Suppressor macrophage treated with lipopolysaccharide for 4 hours (primary cell): ENCODE results near the gene NFATC3.

Experiments used
- DNase-seq: peaks from one replicate; pipeline ENCODE4 v3.0.0-alpha.2; 2020

The NFATC3 gene

DNA sequence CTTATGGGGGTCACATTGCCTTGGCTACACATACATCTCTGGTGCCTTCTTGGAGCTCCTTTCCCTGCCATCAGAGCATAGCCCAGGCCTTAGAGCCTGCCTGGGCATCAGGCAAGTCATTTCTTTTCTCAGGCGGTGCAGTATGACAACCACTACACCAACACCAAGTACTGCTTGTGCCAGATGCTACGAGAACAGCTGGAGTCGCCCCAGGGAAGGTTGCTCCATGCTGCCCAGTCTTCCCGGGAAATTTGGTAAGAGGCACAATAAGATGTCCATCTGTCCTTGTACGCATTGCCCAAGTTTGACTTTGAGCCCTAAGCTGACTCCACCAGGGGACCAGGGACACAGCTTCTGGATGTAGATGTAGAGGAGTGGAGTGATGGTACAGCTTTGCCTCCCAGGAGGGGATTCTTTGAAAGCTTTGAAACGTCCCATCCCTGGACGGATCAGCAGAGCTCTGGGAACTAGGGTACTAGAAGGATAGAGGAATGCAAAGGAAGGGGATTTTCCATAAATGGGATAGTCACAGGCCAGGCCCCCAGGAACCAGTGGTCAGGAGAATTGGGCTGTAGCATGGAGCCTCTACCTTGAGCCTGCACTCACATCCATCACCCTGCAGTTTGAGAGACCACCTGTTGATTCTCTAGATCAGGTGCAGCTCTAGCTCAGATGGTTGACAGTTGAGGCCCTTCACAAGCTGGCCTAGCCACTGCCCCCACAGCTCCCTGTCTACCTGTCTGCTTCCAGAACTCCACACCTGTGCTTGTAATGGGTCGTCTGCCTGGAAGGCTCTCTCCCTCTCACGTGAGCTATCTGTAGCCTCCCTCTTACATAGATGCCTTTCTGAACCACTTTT is 11.0 kb upstream of the NFATC3 start:
- DNase-seq, result no peak

DNA sequence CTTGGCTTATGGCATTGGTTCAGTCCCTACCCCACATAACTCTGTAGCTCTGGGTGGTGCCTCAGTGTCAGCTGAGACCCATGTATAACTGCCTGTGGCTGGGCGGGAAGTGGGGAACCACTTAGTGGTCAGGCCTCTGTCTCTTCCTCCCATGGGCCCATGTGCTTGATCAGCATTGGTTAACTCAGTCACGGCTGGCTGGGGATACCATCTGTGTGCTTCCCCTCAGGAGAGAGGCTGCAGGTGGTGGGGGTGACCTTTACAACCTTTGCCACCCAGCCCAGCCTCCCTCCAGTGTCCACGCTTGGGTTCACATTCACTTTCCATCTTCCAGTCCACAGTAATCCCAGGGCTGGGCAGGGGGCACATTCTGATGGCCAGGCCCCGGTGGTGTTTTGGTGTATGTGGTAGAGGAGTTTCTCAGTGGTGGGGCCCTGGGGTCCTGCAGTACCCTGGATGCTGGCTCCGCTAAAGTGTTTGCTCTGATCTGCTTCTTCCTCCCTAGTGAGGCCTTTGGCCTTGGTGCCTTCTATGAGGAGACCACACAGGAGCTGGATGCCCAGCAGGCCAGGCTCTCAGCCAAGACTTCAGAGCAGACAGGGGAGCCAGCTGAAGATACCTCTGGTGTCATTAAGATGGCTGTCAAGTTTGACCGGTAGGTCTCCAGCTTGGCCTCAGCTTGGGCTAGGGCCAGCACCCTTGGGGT is 10.2 kb upstream of the NFATC3 start:
- no peak for DNase-seq

DNA sequence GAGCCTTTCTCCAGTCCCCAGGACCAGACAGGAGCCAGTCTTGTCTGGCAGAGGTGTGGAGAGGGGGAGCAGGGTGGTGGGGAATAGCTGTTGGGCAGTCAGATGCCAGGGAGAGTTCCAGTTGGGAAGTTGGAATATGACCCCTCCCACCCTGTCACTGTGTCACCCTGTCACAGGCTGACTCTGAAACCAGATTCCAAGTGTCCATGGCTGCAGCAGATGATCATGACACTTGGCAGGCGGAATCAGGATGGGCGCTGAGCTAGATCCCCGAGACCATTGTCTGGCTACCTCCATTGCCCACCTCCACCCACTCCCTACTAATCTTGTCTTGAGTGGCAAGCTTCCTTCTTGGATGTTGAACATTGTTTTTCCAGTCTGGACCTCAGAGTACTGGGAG is 9.2 kb upstream of the NFATC3 start:
- DNase-seq, result no peak

DNA sequence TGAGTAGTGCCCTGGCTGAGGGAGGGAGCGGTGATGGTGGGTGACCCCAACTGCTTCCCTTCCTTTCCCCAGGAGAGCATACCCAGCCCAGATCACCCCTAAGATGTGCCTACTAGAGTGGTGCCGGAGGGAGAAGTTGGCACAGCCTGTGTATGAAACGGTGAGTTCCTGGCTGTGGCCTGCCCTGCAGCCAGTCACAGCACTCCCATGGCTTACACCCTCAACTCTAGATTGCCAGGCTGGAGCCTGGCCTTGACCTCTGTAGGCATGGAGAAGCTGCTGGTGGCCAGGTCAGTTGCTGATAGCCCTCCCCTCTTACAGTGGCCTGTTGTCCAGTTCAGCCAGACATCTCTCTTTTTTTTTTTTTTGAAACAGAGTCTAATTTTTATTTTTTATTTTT is 8.6 kb upstream of the NFATC3 start:
- DNase-seq, result no peak

DNA sequence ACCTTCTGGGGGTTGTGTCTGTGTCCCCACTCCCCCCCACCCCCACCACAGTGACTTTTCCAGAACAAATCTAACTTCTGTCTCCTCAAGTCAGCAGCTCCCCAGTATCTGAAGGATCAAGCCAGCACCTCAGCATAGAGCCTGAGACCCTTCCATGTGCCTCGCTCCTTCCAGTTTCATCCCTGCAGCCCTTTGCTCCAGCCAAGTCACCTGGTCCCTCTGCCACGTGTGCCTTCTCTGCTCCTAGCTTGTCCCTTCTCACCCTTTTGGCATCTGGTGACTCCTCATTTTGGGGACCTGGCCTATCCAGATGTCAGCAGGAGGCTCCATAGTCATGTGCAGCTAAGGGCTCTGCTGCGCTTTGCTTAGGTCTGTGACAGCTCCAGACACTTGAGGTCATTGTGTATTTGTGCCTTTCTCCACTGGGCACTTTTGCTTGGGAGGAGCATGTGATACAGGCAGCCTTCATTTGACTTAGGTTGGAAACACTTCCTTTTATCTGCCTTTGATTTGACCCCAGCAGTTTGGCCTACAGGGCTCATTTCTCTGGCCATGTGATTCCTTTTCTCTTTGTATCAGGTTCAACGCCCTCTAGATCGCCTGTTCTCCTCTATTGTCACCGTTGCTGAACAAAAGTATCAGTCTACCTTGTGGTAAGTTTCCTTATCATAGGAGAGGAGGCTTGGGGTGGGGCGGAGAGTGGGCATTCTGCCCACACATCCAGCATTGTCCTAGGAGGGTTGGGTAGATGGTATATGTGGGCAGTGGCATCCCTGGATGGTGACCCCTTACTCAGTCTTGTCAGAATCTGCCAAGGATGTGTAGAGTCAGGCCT is 7.1 kb upstream of the NFATC3 start:
- DNase-seq, result no peak

DNA sequence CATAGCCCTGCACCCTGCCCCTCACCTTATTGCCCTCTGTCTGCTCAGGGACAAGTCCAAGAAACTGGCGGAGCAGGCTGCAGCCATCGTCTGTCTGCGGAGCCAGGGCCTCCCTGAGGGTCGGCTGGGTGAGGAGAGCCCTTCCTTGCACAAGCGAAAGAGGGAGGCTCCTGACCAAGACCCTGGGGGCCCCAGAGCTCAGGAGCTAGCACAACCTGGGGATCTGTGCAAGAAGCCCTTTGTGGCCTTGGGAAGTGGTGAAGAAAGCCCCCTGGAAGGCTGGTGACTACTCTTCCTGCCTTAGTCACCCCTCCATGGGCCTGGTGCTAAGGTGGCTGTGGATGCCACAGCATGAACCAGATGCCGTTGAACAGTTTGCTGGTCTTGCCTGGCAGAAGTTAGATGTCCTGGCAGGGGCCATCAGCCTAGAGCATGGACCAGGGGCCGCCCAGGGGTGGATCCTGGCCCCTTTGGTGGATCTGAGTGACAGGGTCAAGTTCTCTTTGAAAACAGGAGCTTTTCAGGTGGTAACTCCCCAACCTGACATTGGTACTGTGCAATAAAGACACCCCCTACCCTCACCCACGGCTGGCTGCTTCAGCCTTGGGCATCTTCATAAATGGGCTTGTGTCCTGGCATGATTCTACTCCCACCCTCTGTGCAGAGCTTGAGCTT is 6.3 kb upstream of the NFATC3 start:
- no peak for DNase-seq

DNA sequence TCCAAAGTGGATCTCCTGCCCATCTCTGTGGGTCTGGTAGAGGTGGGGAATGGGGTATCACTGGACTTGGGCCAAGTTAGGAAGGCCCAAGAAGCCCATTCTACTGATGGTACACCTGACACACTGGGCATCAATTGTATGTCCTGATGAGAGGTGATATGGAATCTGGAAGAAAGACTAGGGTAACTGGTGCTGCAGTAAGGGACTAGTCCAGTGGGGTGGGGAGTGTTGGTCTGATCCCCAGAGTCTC is 5.9 kb upstream of the NFATC3 start:
- DNase-seq, result no peak

DNA sequence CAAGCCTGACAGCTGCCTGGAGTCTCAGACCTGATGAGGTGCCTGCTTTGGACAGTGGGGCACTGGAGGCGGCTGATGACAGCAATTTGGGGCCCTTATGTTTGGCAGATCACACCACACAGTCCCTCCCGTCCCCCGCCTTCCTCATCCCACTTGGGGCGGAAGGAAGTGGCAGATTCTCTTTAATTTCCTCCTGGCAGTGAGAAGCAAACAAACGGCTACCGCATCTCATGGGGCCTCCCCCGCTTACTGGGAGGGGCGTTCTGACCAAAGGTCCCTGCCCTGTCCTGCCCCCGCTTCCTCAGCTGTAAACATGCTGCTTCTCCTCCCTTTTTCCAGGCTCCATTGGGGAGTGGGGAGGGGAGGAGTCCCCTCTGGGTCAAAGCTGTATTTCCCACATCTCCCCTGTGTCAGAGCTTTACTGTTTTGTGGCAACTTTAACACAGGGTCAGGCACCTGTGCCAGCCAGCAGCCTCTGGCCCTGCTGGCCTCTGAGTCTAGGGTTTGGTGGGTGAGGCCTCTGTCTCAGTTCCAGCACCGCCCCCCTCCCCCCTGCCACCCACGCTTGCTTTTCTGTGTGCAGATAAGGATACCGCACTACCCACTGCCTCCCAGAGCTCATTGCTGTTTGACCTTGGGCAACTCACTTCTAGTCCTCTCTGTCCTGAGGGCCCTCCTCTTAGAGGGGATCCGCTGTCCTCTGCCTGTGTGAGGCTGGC is 5.4 kb upstream of the NFATC3 start:
- peak; percentile 75 for DNase-seq

DNA sequence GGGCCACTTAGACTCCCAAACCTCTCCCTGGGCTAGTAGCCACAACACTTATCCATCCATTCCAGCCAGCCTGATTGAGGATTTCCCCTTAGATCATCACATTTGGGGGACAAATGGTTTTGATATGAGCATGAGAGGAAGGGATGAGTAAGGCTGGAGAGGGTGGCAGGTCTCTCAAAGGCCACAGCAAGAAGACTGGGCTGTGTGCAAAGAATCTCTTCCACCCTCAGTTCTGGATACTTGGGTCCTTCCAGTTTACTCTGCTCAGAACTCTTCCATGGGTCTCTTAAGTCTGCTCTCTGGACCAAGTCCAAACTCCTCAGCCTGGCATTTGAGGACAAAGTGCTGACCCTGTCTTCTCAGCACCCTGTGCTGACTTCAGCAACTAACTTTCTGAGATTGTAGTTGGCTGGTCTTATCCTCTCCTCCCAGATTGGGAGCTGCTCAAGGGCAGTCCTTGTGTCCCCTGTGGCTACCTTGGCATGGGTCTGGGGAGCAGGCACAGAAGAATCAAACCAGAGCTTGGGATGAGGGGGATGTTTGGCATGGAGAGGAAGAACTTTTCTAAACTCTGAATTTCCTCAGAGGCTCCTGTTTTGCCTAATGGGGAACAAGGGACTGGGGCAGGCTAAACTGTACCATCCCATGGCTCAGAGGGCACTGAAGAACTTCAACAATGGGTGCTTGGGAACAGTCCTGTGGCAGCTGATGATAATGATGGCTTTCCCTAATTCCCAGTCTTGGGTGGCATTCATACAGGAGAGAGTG is 3.1 kb upstream of the NFATC3 start:
- peak; percentile 49 for DNase-seq

DNA sequence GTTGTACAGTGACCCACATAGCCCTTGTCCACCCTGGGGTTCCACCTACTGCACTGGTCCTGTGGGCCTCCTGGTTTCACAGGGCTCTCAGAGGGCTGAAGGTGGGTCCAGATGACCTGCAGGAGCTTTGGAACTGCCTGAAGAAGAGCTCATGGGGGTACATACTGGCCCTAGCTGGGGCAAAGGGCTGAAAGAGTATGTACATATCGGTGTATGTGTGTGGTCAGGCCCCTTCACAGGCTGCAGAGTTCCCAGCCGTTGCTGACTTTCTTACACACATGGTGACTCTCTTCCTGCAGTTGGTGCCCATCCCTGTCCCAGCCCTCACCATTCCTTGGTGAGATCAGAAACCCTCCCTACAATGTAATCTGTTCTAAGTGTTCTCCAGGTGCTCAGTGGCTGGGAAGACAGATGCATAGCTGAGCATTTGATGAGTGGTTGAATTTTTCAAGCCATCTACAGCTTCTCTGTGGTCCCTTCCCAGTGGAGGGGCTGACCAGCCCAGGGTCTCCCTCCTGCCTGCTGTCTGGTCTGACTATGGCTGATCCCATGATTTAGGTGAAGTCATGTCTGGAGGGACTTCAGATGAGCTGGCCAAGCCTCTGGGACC is 2.4 kb upstream of the NFATC3 start:
- no peak for DNase-seq

DNA sequence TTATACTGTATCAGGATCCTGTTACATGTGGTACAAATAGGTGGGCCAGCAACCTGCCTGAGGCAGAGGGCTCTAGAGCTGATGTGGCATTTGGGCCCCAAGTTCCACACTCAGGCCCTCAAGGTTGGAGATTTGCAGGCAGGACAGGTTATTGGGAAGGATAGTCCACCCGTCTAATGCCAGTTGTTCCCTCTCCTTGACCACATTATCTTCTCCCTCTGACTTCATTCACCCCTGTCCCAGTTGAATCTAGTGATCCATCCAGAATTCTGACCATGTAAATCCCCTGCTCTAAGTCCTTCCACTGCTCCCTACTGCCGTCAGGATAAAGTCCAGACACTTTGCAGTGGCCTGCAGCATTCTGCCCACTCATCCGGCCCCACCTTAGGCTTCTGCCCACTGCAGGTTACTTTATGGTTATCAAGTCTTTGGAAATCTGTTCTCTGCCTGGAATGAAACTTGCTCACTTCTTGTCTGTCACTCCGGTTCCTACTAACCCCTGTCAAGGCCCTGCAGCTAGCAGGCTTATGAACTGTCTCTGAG is 1.9 kb upstream of the NFATC3 start:
- DNase-seq, result no peak

DNA sequence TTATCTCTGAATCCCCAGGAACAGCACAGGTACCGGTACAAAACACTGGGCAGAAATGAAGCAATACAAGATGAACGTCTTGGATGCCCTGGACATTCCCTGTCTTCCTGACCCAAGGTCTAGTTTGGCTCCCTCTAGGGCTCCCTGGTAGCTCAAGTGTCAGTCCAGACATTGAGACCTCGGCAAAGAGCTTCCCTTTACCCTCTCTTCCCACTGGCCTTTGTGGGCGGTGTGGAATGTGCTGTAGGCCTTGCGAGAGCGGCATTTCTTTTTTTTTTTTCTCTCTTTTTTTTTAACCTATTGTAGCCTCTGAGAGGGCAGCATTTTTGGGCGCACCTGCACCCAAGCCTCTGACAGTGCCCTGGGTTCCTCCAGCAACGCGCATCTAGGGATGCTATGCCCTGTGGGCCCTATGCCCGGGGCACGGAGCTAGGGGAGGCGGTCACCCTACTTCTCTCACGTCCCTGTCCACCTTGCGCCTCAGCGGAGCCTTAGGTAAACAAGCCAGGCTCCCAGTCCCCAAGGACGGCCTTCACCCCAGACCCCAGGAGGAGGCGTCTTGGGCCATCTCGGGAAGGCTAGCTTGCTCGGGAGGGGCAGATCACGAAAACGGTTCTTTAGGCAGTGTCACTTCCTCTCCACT is 1.2 kb upstream of the NFATC3 start:
- DNase-seq, result no peak

DNA sequence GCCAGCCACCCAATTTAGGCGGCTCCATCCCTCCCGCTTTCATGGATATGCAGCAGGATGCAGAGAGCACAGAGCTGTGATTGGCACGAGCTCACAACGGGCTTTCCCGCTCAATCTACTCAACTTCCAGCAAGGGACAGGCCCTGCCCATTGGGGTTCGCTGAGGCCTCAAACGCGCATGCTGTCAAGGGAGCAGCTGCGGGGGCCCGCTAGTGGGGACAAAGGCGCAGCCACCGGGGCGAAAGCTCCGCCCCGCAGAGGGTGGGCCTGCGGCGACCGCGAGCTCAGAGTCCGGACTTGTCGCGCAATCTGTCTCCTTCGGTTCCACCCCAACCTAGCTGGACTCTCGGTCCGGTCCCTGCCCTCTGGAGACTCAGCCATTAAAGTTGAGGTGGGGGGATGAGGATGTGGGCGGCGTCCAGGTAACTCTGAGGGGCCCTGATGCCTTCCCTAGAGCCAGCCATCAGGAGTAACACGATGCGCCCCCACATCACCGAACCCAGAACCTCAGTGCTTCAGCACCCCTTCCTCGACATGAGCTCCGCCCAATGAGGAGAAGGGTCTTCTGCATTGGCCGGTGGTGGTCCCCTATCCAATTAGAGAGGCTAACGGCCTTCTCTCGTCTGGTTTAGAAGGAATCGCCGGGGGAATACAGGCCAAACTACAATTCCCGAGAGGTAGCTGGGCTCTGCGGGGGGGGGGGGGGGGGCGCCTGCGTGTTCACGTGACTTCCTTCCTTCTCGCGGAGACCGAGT is 489 bp upstream of the NFATC3 start:
- DNase-seq, result peak; percentile 76

DNA sequence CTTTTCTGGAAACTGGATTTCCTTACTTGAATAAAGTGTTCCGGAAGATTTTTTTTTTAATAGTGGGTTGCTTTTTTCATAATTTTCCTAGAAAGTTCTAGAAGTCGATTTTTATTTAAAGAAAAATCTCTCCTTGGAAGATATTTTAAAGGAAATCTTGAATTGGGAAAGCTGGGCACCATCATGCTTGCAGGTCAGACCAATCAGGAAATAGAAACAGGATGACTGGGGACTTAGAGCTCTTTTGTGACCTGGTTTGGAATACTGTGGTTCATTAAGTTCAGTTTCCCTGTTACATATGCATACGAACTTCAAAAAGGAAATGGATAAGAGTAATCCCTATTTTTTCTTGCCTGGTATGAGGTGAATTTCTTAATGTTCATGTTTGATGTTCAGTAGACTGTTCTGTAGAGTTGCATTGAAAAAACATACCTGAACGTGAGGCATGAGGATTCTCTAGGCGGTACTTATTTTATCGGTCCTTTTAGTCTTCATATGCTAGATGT is 1.2 kb downstream of the NFATC3 start:
- peak; percentile 53 for DNase-seq

DNA sequence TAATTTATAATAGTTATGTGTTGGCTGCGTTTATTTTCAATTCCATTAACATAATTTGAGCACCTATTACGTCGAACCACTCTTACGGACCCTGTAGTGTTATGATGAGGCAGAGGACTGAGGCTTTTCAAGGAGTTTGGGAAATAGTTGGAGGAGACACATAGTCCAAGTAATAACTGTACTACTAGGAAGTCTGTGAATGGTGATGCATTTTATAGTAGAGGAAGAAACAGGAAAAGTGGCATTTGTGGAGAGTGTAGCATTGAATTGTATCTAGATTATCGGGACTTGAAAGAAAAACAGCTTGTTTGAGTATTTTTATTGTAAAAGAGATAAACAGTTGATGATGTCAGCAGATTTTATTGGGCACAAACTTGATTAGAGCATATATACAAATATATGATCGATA is 1.7 kb downstream of the NFATC3 start:
- peak; percentile 16 for DNase-seq

DNA sequence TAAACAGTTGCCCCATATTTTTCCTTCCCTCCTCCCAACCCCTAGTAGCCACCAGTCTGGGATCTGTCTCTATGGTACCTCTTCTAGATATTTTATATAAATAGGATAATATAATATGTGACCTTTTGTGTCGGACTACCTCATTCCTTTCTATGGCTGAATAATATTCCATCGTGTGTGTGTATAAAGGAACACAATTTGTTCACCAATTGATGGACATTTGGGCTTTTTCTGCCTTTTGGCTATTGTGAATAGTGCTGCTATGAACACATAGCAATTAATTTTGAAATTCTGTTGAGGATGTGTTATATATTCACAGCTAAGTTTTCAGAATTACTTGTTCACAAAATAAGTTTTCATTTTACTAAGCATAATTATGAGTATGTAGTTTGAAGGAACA is 2.5 kb downstream of the NFATC3 start:
- DNase-seq, result no peak

DNA sequence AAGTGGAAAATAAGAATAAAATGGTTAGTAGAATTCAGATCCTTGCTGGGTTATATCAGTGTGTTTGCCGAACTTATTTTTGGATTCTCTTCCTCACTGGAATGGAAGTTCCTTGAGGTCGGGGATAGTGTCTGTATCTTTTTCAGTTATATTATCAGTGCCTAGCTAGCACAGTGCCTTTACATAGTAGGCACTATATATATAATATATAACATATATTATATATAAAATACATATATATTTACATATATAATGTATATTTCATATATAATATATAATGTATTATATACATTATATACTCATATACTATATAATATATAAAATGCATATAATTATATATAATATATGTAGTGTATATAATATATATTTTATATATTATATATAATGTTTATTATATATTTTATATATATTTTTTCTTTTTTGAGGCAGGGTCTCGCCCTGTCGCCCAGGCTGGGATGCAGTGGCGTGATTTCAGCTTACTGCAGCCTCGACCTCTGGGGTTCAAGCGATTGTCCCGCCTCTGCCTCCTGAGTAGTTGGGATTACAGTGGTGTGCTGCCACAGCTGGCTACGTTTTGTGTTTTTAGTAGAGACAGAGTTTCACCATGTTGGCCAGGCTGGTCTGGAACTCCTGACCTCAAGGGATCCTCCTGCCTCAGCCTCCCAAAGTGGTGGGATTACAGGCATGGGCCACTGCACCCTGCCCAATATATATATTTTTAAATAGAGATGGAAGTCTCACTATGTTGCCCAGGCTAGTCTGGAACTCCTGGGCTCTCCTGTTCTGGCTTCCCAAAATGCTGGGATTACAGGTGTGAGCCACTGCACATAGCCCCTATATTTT is 3.2 kb downstream of the NFATC3 start:
- no peak for DNase-seq

DNA sequence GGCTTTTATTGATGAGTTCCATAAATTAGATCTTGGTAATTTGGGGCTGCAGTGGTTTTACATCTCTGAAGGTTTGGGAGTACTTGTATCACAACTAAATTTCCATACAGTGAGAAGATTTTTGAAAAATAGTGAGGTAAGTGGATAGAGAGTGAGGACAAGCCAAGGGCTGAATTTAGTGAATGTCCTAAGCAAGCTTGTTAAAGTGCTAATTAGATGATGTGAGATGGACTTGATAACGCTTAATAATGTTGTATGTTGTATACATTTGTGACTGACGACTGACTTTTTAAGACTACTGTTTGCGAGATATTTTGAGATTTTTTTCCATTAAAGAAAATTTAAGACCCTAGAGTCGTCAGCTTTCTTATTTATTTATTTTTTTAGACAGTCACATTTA is 3.9 kb downstream of the NFATC3 start:
- no peak for DNase-seq

DNA sequence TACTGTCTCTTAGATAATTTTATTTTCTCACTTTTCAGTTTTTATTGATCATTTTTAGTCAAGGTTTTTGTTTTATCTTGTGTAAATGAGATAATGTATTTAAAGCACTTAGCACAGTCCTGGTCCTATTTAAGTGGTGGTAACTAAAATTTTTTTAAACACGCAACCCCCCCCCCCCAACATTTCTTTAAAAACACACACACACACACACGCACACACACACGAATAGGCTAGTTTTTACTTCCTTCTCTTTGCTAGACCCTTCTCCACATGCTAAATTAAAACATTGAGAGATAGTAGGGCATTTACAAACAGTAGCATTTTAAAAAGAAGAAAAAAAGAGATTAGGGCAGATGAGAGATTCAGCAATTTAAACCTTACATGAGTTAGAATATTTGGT is 5.0 kb downstream of the NFATC3 start:
- DNase-seq, result no peak
